Measurements from ENCODE around the gene PACRG.

DNA sequence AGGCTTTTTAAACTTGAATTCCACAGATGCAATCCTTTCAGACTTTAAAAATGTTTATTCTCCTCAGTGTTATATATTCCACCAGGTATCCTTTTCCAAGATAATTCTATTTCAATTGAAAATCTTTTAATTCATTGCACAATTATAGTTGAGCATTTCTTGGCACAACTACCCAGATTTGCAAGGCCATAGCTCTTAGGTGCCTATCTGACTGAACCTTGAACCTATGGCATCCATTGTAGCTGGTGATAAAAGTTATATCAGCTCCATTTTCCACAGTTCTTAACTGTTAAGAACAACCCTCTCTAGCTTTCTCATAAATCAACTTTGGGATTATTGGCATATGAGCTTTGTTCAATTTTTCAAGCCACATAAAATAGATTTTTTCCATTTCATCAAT, 42.4 kb downstream of the PACRG start:
- no peak for TF ChIP-seq ZNF671 (CRISPR knock-in tag; IDR thresholded peaks at IDR 0.05)
- TF ChIP-seq, protein P1, sequence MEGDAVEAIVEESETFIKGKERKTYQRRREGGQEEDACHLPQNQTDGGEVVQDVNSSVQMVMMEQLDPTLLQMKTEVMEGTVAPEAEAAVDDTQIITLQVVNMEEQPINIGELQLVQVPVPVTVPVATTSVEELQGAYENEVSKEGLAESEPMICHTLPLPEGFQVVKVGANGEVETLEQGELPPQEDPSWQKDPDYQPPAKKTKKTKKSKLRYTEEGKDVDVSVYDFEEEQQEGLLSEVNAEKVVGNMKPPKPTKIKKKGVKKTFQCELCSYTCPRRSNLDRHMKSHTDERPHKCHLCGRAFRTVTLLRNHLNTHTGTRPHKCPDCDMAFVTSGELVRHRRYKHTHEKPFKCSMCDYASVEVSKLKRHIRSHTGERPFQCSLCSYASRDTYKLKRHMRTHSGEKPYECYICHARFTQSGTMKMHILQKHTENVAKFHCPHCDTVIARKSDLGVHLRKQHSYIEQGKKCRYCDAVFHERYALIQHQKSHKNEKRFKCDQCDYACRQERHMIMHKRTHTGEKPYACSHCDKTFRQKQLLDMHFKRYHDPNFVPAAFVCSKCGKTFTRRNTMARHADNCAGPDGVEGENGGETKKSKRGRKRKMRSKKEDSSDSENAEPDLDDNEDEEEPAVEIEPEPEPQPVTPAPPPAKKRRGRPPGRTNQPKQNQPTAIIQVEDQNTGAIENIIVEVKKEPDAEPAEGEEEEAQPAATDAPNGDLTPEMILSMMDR (IDR thresholded peaks at IDR 0.05), result no peak
- no peak for TF ChIP-seq MYBL2 (CRISPR knock-in tag; IDR thresholded peaks at IDR 0.05)
- TF ChIP-seq, protein P2, sequence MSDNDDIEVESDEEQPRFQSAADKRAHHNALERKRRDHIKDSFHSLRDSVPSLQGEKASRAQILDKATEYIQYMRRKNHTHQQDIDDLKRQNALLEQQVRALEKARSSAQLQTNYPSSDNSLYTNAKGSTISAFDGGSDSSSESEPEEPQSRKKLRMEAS (CRISPR knock-in tag; IDR thresholded peaks at IDR 0.05), result no peak
- no peak for TF ChIP-seq NR1H2 (CRISPR knock-in tag; IDR thresholded peaks at IDR 0.05)
- no peak for TF ChIP-seq CBFB (CRISPR knock-in tag; IDR thresholded peaks at IDR 0.05; ENCODE audit: low read depth)
- TF ChIP-seq EMX1 (CRISPR knock-in tag; IDR thresholded peaks at IDR 0.05), result no peak
- no peak for TF ChIP-seq ZNF232 (CRISPR knock-in tag; IDR thresholded peaks at IDR 0.05)
- TF ChIP-seq, protein P3, sequence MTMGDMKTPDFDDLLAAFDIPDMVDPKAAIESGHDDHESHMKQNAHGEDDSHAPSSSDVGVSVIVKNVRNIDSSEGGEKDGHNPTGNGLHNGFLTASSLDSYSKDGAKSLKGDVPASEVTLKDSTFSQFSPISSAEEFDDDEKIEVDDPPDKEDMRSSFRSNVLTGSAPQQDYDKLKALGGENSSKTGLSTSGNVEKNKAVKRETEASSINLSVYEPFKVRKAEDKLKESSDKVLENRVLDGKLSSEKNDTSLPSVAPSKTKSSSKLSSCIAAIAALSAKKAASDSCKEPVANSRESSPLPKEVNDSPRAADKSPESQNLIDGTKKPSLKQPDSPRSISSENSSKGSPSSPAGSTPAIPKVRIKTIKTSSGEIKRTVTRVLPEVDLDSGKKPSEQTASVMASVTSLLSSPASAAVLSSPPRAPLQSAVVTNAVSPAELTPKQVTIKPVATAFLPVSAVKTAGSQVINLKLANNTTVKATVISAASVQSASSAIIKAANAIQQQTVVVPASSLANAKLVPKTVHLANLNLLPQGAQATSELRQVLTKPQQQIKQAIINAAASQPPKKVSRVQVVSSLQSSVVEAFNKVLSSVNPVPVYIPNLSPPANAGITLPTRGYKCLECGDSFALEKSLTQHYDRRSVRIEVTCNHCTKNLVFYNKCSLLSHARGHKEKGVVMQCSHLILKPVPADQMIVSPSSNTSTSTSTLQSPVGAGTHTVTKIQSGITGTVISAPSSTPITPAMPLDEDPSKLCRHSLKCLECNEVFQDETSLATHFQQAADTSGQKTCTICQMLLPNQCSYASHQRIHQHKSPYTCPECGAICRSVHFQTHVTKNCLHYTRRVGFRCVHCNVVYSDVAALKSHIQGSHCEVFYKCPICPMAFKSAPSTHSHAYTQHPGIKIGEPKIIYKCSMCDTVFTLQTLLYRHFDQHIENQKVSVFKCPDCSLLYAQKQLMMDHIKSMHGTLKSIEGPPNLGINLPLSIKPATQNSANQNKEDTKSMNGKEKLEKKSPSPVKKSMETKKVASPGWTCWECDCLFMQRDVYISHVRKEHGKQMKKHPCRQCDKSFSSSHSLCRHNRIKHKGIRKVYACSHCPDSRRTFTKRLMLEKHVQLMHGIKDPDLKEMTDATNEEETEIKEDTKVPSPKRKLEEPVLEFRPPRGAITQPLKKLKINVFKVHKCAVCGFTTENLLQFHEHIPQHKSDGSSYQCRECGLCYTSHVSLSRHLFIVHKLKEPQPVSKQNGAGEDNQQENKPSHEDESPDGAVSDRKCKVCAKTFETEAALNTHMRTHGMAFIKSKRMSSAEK (CRISPR knock-in tag; IDR thresholded peaks at IDR 0.05; ENCODE audit: borderline replicate concordance), result no peak
- TF ChIP-seq MXD4 (CRISPR knock-in tag; IDR thresholded peaks at IDR 0.05; ENCODE audit: borderline replicate concordance), result no peak
